GM15510 (cell line): ENCODE results near the gene SMCO2.

ENCODE experiments used
- POLR2A ChIP-seq: IDR thresholded peaks from 3 replicates; pipeline ENCODE4 v1.6.1; 2011; ENCODE audit warnings: borderline replicate concordance; ENCODE audit not compliant: insufficient read length; ENCODE audit errors: extremely low read depth

SMCO2 gene

DNA sequence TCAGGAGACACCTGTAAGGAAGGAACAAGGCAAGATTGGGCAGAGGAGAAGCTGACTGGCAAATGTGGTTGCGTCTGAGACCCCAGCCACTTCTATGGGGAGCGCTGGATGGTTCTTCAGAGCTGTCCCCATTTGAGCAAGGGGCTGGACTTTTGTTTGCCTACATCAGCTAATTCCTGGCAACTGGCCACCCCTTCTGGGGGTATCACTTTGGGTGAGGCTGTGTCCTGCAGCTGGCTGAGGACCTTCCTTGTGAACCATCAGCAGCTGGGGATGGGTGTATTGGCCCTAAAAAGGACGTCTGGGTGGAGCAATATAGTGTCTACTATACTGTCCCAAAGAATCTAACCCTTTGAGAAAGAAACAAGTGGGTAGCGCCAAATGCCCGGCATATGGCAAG lies 101.1 kb downstream of the SMCO2 start:
- TF ChIP-seq POLR2A, result no peak

DNA sequence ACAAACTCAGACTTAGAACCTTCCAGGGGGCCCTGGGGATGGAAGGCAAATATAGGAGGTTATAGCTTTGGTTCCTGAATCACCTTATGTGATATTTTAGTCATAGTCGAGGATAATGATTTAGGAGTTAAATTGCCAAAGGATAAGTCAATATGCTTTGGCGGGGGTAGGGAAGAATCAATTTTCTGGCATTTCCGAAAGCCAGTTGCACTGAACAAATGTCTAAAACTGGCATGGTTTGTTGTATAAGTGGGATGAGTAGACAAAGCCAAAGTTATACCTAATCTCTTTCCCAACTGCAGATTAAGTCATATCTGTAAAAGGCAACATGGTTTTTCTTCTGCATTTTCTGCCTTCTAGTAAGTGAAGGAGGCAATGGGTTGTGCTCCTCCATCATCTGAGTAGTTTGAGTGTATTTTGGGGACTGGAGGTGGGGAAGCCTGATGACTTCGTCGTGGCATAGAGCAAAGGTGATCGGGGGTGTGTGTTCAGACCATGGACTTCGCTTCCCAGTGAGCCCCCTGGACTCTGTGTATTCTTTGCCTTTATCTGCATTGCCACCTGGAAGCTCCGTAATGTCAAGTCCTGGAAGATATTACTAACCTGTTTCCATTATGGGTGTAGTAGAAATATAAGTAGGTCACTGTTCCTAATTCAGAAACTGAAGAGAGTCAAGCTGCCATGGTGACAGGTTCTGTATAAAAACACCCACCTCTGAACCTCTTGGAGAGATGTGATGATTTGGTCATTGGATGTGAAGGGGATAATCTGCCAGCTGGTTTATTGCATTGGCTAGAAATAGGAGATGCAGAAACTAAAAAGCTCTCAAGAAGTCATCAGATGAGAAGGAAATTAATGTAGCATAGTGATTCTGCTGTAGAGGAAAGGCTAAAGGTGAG lies 102.0 kb downstream of the SMCO2 start:
- TF ChIP-seq POLR2A, result no peak

DNA sequence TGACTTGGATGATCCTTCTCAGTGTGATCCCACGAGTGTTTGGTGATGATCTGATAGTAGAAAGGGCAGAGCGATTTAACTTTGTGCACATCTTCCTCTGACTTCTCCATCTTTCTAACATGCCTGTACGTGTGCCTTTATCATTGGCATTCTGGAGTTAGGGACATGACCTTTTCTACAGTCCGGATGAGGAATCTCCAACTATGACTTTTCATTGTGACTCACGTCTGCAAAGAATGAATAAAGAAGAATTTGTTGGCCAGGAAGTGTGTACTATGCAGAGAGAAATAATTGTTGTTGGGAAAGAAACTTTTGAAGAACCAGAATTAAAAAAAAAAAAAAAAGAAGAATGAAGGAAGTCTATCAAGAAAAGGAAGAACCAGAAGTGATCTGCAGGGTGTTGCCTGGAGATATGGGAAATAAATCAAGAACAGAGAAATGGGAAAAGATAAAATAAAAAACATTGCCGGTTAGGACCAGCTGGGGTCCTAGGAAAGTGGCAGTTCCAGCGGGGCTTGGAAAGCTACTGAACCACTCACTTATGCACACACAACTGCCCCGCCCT lies 102.8 kb downstream of the SMCO2 start:
- no peak for TF ChIP-seq POLR2A

DNA sequence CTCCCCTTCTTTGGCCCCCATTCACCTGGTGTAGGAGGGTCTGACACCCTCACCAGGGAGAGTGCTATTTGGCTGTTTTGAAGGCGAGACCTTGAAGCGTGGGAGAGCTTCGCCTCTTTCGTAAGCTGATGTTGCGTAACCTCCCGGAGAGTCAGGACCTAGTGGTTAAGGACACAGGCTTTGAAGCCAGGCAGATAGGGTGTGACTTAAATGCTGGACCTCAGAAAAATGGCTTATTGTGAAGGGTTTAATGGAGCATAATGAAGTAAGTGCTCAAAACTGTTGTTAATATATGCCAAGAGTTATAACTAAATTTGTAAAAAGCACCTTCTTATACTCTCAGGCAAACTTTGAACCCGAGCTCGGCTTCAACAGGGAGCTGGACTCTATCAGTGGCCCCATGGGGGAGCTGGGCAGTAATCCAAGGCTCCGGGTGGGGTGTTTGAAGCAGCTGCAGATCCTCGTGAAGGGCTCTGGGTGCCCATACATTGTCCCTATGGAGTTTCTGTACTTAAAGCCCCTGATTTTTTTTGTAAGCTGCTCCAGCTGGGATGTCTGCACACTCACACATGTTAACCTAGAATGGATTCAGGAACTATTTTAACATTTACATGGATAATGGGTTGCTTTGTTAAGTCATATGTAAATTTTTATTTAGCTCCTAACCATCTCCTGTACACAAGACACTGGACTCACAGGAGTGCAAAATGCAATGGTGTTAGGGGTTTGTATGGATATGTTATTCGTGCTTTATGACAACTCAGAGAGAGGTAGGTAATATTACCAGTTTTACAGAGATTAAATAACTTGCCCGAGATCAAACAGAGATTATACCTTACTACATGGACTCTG lies 103.5 kb downstream of the SMCO2 start:
- TF ChIP-seq POLR2A, result no peak

DNA sequence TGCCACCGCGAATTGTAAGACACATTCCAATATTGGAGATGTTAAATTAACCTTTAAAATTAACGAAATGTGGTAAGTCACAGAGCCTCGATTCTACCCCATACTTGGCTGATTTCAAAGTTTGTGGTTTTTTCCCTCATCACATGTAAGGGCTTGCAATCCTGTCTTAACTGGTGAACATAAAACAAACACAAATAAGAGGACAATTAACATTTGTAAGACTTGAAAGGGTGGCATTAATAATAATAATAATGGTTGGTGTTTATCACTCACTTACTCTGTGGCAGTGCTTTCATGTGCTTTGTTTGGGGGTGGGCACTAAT lies 104.1 kb downstream of the SMCO2 start:
- no peak for TF ChIP-seq POLR2A

DNA sequence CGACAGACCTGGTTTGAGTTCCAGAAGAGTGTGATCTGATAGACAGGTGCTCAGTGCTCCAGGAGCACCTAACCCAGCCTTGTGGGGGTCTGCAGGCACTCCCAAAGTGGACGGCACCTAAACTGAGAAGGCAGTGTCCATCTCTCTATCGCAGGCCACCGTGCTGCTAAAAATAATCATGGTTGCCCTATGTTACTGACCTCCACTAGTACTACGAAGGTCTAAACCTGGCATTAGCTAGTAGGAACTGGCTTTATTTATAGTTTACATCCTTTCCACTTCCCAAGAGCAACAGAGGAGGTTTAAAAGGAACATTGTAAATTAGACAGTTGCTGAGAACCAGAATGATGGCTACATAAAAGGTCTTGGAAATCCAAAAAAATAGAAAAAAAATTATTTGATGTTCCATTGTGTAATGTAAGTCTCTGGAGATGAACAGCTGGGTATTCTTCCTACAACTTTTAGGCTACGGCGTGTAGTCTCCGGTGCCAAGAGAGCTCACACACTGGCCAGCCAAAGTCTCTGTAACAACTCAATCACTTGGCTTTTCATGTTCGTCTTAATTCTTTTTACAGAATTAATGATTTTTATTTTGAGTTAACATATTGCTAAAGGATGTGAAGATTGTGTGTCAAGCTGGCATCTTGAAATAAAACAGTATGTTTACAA lies 104.8 kb downstream of the SMCO2 start:
- no peak for TF ChIP-seq POLR2A
